CD1c-positive myeloid dendritic cell (primary cell): Measurements from ENCODE around the gene GALNT17.
"Not testable (repeated sequence)": the region's sequence is repeated elsewhere in the genome, so short reads cannot be mapped to it uniquely, and the experiment has no call there.

ENCODE experiments used
- DNase-seq: peaks from one replicate; pipeline ENCODE4 v3.0.0-alpha.2; 2016; ENCODE audit errors: extremely low spot score

Gene GALNT17

DNA sequence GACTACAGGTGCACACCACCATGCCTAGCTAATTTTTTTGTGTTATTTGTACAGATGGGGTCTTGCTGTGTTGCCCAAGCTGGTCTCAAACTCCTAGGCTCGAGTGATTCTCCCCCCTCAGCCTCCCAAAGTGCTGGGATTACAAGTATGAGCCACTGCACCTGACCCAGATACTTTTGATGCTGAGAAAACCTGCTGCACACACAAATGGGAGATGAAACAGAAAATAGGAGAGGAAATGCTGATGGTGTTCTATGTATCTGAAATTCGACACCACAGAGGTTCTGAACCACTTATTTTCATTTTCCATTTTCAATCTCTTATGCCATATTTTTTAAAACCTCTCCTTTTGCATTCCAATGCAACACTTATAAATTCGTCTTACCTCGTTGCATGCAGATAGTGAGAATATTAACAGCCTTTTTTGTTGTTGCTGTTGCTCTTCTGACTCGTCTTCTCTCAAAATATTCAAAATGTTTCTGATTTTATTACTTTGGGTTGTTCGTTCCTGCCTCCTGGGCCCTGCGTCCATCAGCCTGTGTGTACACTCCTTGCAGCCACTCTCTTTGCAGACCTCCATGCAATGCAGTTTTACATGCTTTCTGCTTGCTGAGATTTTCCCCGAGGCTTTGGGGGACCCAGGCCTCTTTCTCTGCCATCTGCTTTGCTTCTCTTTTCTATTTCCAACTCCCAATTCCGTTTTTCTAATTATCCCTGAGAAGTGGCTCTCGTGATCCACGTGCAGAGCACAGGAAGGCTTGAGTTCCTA, 556.1 kb downstream of the GALNT17 start:
- DNase-seq, result no peak

DNA sequence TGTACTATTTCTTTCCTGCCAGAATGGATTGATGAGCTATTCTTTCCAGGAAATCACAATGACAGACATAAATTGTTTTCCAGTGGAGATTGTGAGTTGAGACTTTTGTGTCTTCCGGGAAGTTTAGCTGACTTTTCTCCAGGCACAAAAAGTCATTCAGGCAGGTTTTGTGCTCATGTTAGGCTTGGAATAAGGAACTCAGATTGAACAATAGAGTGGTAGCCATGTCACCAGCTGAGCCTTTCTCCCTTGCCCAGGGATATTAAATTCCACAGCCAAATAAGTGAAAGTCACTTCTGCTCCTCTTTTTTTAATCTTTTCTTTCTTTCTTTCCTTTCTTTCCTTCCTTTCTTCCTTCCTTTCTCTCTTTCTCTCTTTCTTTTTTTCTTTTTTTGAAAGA, 559.6 kb downstream of the GALNT17 start:
- DNase-seq, result no peak

- no peak for DNase-seq
These were observed 562.7 kb downstream of the GALNT17 start for GRCh38 chr7:71694665-71695064.

- no peak for DNase-seq
These were observed 563.2 kb downstream of the GALNT17 start for GRCh38 chr7:71695186-71695585.

DNA sequence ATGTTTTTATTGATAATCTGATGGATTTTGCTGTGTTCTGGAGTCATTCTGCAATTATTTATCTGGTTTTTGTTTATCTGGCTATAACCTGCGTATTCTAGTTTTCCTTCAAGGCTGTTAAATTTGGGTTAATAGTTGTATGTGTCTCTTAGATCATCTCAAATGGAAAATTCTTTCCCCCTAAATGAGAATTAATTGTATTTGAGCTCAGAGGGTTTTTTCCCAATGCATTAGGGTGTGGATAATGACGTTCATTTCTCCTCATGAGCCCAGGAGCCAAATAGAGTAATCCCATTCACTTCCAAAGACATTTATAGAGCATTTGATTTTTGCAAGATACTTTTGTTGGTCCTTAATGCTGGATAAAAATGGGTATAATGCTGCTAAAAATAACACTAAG, 564.6 kb downstream of the GALNT17 start:
- no peak for DNase-seq

GRCh38 chr7:71697400-71697799, 565.5 kb downstream of the GALNT17 start:
- DNase-seq, result no peak

- no peak for DNase-seq
These were observed 573.3 kb downstream of the GALNT17 start for GRCh38 chr7:71705217-71705616.

GRCh38 chr7:71705901-71706596, 574.1 kb downstream of the GALNT17 start:
- no peak for DNase-seq

DNA sequence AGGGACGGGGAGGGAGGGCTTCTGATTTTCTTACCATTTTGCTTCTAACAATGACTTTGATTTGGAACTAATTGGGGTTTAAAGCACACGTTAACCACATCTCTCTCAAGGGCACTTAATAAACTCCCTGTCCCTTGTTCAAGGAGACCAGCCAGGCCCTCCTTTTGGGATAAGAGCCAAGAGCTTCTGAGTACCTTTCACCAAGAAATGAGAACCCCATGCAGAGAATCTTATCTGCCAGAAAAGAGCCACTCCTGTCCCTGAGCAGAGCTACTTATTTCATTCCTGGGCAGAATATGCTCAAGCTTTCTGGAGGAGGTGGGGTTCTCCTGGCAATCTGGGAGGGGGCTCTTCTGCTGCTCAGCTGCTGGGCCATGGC, 574.6 kb downstream of the GALNT17 start:
- no peak for DNase-seq

DNA sequence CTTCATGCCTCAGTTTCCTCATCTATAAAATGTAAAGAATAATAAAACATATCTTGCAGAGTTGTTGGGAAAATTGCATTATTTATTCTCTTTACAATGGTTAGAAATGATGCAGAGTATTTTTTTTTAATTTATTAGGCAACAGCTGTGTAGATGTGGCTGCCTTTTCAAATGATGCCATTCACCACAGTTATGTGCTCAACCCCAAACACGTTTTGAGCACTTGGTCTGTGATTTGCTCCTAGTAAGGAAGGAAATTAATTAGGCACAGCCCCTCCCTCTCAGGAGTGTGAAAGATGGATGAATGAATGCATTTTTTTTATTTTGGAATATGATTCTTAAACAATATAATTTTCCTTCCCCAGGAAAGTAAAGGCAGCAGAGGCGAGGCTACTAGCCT, 575.1 kb downstream of the GALNT17 start:
- no peak for DNase-seq

DNA sequence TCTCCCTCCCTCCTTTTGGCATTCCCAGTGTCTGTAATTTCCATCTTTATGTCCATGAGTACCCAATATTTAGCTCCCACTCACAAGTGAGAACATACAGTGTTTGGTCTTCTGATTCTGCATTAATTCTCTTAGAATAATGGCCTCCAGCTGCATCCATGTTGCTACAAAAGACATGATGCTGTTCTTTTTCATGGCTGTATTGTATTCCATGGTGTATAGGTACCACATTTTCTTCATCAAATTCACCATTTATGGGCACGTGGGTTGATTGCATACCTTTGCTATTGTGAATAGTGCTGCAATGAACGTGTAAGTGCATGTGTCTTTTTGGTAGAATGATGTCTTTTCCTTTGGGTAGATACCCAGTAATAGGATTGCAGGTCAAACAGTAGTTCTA, 576.8 kb downstream of the GALNT17 start:
- DNase-seq, result no peak

GRCh38 chr7:71710442-71710841, 578.5 kb downstream of the GALNT17 start:
- DNase-seq, result no peak

- no peak for DNase-seq
These were observed 580.8 kb downstream of the GALNT17 start for GRCh38 chr7:71712653-71713180.

GRCh38 chr7:71716690-71717089, 584.7 kb downstream of the GALNT17 start:
- no peak for DNase-seq

DNA sequence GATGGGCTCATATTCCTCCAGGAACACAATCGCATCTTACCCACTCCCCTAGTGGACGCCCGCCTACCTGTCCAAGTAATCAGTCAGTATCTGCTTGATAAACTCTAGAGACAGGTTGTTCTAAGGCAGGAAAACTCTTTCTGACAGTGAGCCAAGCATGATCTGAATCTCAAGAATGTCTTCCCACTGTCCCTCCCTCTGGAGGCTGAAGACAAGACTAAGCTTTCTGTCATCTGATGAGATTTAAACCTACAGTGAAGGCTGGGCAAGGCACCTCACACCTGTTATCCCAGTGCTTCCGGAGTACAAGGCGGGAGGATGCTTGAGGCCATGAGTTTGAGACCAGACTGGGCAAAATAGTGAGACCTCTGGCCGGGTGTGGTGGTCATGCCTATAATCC, 586.6 kb downstream of the GALNT17 start:
- no peak for DNase-seq

- no peak for DNase-seq
These were observed 589.8 kb downstream of the GALNT17 start for GRCh38 chr7:71721742-71722141.

GRCh38 chr7:71723859-71724258, 591.9 kb downstream of the GALNT17 start:
- DNase-seq, result no peak

- no peak for DNase-seq
These were observed 595.4 kb downstream of the GALNT17 start for GRCh38 chr7:71727347-71727746.

- DNase-seq, result no peak
These were observed 599.8 kb downstream of the GALNT17 start for GRCh38 chr7:71731740-71732139.

DNA sequence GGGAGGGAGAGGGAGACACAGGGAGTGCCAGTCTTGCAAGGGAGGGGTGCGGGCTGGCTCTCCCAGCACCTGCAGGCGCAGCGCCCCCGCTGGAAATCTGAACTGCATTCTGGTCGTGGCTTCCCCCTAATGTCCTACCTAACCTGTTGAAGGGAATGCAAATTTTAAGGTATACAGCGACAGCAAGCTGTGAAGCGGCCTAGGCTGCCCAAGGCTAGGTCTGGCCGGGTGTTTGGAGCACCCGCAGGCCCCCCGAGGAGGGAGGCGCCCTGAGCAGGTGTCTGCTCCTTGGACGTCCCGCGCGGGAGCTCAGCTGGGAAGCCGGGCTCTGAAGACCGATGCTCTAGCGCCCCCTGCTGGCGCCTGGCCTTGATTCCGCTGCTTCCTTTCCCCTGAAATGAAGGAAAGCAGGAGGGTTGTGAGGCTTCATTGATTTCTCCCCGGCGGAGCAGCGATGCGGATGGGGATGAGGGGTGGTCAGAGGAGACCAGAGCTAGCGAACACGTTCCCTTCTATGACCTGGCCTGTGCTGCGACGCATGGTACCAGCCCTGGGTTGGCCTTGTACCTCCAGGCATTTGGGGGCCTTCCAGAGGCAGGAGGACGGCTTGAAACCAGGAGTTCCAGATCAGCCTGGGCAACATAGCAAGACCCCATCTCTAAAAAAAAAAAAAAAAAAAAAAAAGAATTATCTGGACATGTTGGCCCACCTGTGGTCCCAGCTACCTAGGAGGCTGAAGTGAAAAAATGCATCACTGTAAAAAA, 601.3 kb downstream of the GALNT17 start:
- peak; percentile 67 for DNase-seq

GRCh38 chr7:71735961-71736556, 604.1 kb downstream of the GALNT17 start:
- DNase-seq, result peak; percentile 67

GRCh38 chr7:71737931-71738540, 606.1 kb downstream of the GALNT17 start:
- DNase-seq, result not testable (repeated sequence)
